ENCODE data around the gene DNAAF5. TPM values are rescaled to one million over a fixed set of nuclear protein-coding genes. Genes with fewer than 3 reads are reported as not detected.

The DNAAF5 gene
- total RNA-seq, 2 experiments from 2014 or later, result 25.5 to 27.0 TPM

GRCh38 chr7:833601-834258, 107.2 kb downstream of the DNAAF5 start:
- no peak overlapping the region for H3K4me3 Mint-ChIP-seq
- ChIA-PET POLR2A (no interaction called here), CTCF (interaction anchor here (0.9 kb wide), 1 partner anchor 40 kb away, joined by 4 read pairs; no protein-coding TSS in a partner anchor)
- no peak overlapping the region for H3K27ac Mint-ChIP-seq
- H3K4me1 Mint-ChIP-seq (ENCODE audit: low read depth), result peaks cover 44% of the 10 kb centered on the region
- H3K36me3 Mint-ChIP-seq (ENCODE audit: low read depth), result peaks cover 9% of the 10 kb centered on the region
- H3K9me3 Mint-ChIP-seq (ENCODE audit: insufficient read depth), result no peaks in the 10 kb centered on the region
- DNase-seq (no peak), ATAC-seq (no peak)
- H3K27me3 Mint-ChIP-seq (ENCODE audit: low read depth), result no peaks in the 10 kb centered on the region

- Mint-ChIP-seq H3K27ac (no peak overlapping the region), H3K4me1 (ENCODE audit: low read depth) (peaks cover 44% of the 10 kb centered on the region), H3K9me3 (ENCODE audit: insufficient read depth) (no peaks in the 10 kb centered on the region), H3K27me3 (ENCODE audit: low read depth) (no peaks in the 10 kb centered on the region), H3K36me3 (ENCODE audit: low read depth) (peaks cover 11% of the 10 kb centered on the region), H3K4me3 (no peak overlapping the region)
- ATAC-seq, result no peak
- POLR2A ChIA-PET, result no interaction called here
- CTCF ChIA-PET, result no interaction called here
- DNase-seq, result no peak
Observed at GRCh38 chr7:834277-834676, 107.8 kb downstream of the DNAAF5 start.

GRCh38 chr7:835021-835420, 108.5 kb downstream of the DNAAF5 start:
- Mint-ChIP-seq H3K27me3 (ENCODE audit: low read depth) (no peaks in the 10 kb centered on the region), H3K27ac (no peak overlapping the region), H3K36me3 (ENCODE audit: low read depth) (peaks cover 16% of the 10 kb centered on the region), H3K4me1 (ENCODE audit: low read depth) (peaks cover 43% of the 10 kb centered on the region), H3K9me3 (ENCODE audit: insufficient read depth) (no peaks in the 10 kb centered on the region), H3K4me3 (no peak overlapping the region)
- ATAC-seq (no peak), DNase-seq (no peak)
- ChIA-PET CTCF (no interaction called here), POLR2A (no interaction called here)

- ChIA-PET CTCF (no interaction called here), POLR2A (no interaction called here)
- Mint-ChIP-seq H3K4me3 (no peak overlapping the region), H3K27me3 (ENCODE audit: low read depth) (no peaks in the 10 kb centered on the region), H3K27ac (no peak overlapping the region), H3K9me3 (ENCODE audit: insufficient read depth) (no peaks in the 10 kb centered on the region), H3K36me3 (ENCODE audit: low read depth) (peaks cover 16% of the 10 kb centered on the region), H3K4me1 (ENCODE audit: low read depth) (peaks cover 36% of the 10 kb centered on the region)
- DNase-seq, result no peak
- ATAC-seq, result no peak
Observed at GRCh38 chr7:835485-836401, 109.2 kb downstream of the DNAAF5 start.

Other genes starting within 250 kb of the DNAAF5 start
- under 1 TPM; 0.50 to 0.79 TPM for gene PDGFA, start 206.9 kb upstream of the DNAAF5 start, total RNA-seq
- gene PRKAR1B, start 582 bp downstream of the DNAAF5 start, total RNA-seq, result 10 to 100 TPM; 56.5 to 58.2 TPM
- 10 to 100 TPM; 38.4 to 39.7 TPM for gene SUN1, start 105.8 kb downstream of the DNAAF5 start, total RNA-seq
- gene GET4, start 149.9 kb downstream of the DNAAF5 start, total RNA-seq, result 10 to 100 TPM; 32.2 to 38.3 TPM
- gene ADAP1, start 228.0 kb downstream of the DNAAF5 start, total RNA-seq, result 10 to 100 TPM; 24.2 to 28.6 TPM
- gene COX19, start 248.8 kb downstream of the DNAAF5 start, total RNA-seq, result 10 to 100 TPM; 16.8 to 18.2 TPM